Mesenchymal stem cell (in vitro differentiated cells and primary cell): ENCODE measurements around the gene NAGLU.

Experiments used
- DNase-seq: peaks from one replicate; pipeline ENCODE4 v3.0.0-alpha.2; 2013
- H2AFZ ChIP-seq: one replicate; pipeline ENCODE4 v1.6.1; 2013; ENCODE audit warnings: low read depth, mild to moderate bottlenecking, control low read depth, inconsistent platforms, low read length, moderate library complexity
- H2AK5ac ChIP-seq: 2 replicates; pipeline ENCODE4 v1.6.1; 2013; ENCODE audit warnings: low read length, moderate library complexity, mild to moderate bottlenecking, inconsistent platforms; ENCODE audit not compliant: severe bottlenecking
- H2BK120ac ChIP-seq: one replicate; pipeline ENCODE4 v1.6.1; 2013; ENCODE audit warnings: low read depth, mild to moderate bottlenecking, inconsistent platforms, low read length, moderate library complexity
- H2BK12ac ChIP-seq, 2 experiments: one replicate each; pipeline ENCODE4 v1.6.1; 2013; ENCODE audit warnings: inconsistent platforms in 2 of 2, low read length in 2 of 2, mild to moderate bottlenecking in 2 of 2, moderate library complexity in 2 of 2, control low read depth in 1 of 2
- H2BK15ac ChIP-seq: one replicate; pipeline ENCODE4 v1.6.1; 2013; ENCODE audit warnings: mild to moderate bottlenecking, low read depth, inconsistent platforms; ENCODE audit not compliant: poor library complexity, severe bottlenecking
- H2BK5ac ChIP-seq: 2 replicates; pipeline ENCODE4 v1.6.1; 2013; ENCODE audit warnings: low read depth, mild to moderate bottlenecking, low read length, control low read depth, inconsistent platforms; ENCODE audit not compliant: poor library complexity, severe bottlenecking
- H3K14ac ChIP-seq, 2 experiments: one replicate each; pipeline ENCODE4 v1.6.1; 2013; ENCODE audit warnings: inconsistent platforms in 2 of 2, low read length in 2 of 2, control low read depth in 1 of 2, mild to moderate bottlenecking in 1 of 2, moderate library complexity in 1 of 2
- H3K18ac ChIP-seq, 2 experiments: one replicate each; pipeline ENCODE4 v1.6.1; 2013; ENCODE audit warnings: inconsistent platforms in 2 of 2, low read length in 2 of 2, control low read depth in 1 of 2, low read depth in 1 of 2, mild to moderate bottlenecking in 1 of 2
- H3K23ac ChIP-seq, 2 experiments: one replicate each; pipeline ENCODE4 v1.6.1; 2013; ENCODE audit warnings: inconsistent platforms in 2 of 2, low read length in 2 of 2, mild to moderate bottlenecking in 2 of 2, moderate library complexity in 2 of 2, control low read depth in 1 of 2
- H3K27ac ChIP-seq: 2 replicates; pipeline ENCODE4 v1.5.1; 2013; ENCODE audit warnings: mild to moderate bottlenecking, moderate library complexity, low read length, control low read depth, inconsistent platforms; ENCODE audit not compliant: poor library complexity, severe bottlenecking
- H3K27me3 ChIP-seq, 2 experiments: 2 replicates each; pipeline versions ENCODE4 v1.6.1 to v1.7.0; 2013; ENCODE audit warnings: low read length in 2 of 2, mild to moderate bottlenecking in 2 of 2, moderate library complexity in 2 of 2, control low read depth in 1 of 2, inconsistent platforms in 1 of 2; ENCODE audit not compliant: control insufficient read depth in 1 of 2, insufficient read depth in 1 of 2
- H3K36me3 ChIP-seq, 2 experiments: 2 replicates each; pipeline versions ENCODE4 v1.6.1 to v1.7.0; 2013; ENCODE audit warnings: low read length in 2 of 2, control low read depth in 1 of 2, inconsistent platforms in 1 of 2, low read depth in 1 of 2, mild to moderate bottlenecking in 1 of 2; ENCODE audit not compliant: insufficient read depth in 2 of 2, control insufficient read depth in 1 of 2
- H3K4ac ChIP-seq, 2 experiments: one replicate each; pipeline ENCODE4 v1.6.1; 2013; ENCODE audit warnings: inconsistent platforms in 2 of 2, low read length in 2 of 2, mild to moderate bottlenecking in 2 of 2, moderate library complexity in 2 of 2, control low read depth in 1 of 2, low read depth in 1 of 2
- H3K4me1 ChIP-seq: 2 replicates; pipeline ENCODE4 v1.6.1; 2013; ENCODE audit warnings: low read depth, low read length, control low read depth; ENCODE audit not compliant: control insufficient read depth, insufficient read depth
- H3K4me2 ChIP-seq: 2 replicates; pipeline ENCODE4 v1.6.1; 2013; ENCODE audit warnings: low read length, mild to moderate bottlenecking, inconsistent platforms; ENCODE audit not compliant: poor library complexity, severe bottlenecking
- H3K4me3 ChIP-seq, 2 experiments: 2 replicates each; pipeline versions ENCODE4 v1.5.1 to v1.7.0; 2013; ENCODE audit warnings: low read length in 2 of 2, mild to moderate bottlenecking in 2 of 2, control low read depth in 1 of 2, low read depth in 1 of 2; ENCODE audit not compliant: insufficient read depth in 1 of 2
- H3K79me1 ChIP-seq: replicated peaks from 2 replicates; pipeline ENCODE4 v1.6.1; 2013; ENCODE audit warnings: mild to moderate bottlenecking, control low read depth, low read length, inconsistent platforms; ENCODE audit not compliant: poor library complexity, severe bottlenecking
- H3K9ac ChIP-seq: 2 replicates; pipeline ENCODE4 v1.7.0; 2013; ENCODE audit warnings: mild to moderate bottlenecking, low read length, moderate library complexity
- H3K9me3 ChIP-seq: 2 replicates; pipeline ENCODE4 v1.7.0; 2013; ENCODE audit warnings: mild to moderate bottlenecking, low read length; ENCODE audit not compliant: control insufficient read depth
- H4K8ac ChIP-seq: one replicate; pipeline ENCODE4 v1.6.1; 2013; ENCODE audit warnings: inconsistent platforms, mild to moderate bottlenecking, low read length, moderate library complexity
- H4K91ac ChIP-seq: one replicate; pipeline ENCODE4 v1.6.1; 2013; ENCODE audit warnings: mild to moderate bottlenecking, low read length, inconsistent platforms
- WGBS: methylation state at CpG from one replicate; pipeline ENCODE4 v1.1.7; 2013; ENCODE audit warnings: mixed read lengths; 5-methylcytosine and 5-hydroxymethylcytosine counted together

Gene NAGLU

DNA sequence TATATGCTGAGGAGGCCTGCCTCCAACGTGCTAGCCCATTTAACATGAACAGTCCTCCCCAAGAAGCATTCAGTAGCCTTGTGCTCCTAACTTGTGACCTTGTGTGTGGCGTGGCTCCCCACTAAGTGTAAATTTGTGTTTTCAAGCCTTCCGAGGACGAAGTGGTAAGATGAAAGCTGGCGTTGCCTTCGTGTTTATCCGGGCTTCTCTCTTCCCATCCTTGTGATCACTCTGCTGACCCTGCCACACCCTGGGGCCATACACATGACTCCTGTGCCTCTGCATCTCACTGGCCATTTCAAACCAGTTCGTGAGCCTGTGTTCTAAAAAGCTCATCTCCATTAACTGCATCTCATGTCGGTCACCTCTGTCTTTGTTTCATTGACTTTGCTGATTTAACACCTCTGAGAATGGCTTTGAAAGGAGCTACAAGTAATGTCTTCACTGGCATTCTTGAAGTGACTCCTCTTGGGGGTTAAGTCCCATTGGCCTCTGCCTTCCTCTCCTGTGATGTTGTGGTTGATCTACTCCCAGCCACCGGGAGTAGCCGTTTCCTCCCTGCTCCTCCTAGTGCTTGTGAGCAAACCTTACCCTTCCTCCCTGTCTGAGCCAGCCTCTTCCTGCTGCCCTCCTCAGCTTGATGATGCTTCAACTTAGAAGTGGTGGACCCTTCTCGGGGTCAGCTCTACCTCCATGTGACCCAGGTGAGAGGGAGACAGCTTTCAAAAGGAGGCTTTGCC lies 27.4 kb upstream of the NAGLU start:
- Histone ChIP-seq H3K9me3 (no peaks in the 10 kb centered on the region), H2BK15ac (no peak overlapping the region), H3K4me3 (no peak overlapping the region), H2BK120ac (no peak overlapping the region), H3K27me3 (no peaks in the 10 kb centered on the region), H3K79me1 (no peaks in the 10 kb centered on the region), H3K14ac (no peak overlapping the region), H3K4me2 (no peak overlapping the region), H3K4ac (no peak overlapping the region), H4K91ac (no peak overlapping the region), H3K23ac (no peak overlapping the region), H3K4me1 (peaks cover 2% of the 10 kb centered on the region), H2AFZ (no peak overlapping the region), H3K18ac (no peak overlapping the region), H3K36me3 (peaks cover 44 to 72% of the 10 kb centered on the region in 2 experiments), H2AK5ac (no peak overlapping the region), H2BK5ac (no peak overlapping the region), H3K9ac (no peak overlapping the region), H2BK12ac (no peak overlapping the region), H4K8ac (peak overlapping the region; percentile 36), H3K27ac (no peak overlapping the region)
- DNase-seq = no peak
- WGBS = 82% methylated on average over 12 of the region's 12 CpGs

- no peak overlapping the region for H3K23ac ChIP-seq
- no peak overlapping the region for H2AK5ac ChIP-seq
- no peak overlapping the region for H2AFZ ChIP-seq
- no peak overlapping the region for H3K18ac ChIP-seq
- 96% methylated on average over 5 of the region's 5 CpGs for WGBS
- no peak overlapping the region for H2BK5ac ChIP-seq
- no peak overlapping the region for H4K8ac ChIP-seq
- no peaks in the 10 kb centered on the region for H3K79me1 ChIP-seq
- H4K91ac ChIP-seq = no peak overlapping the region
- peaks cover 51 to 70% of the 10 kb centered on the region in 2 experiments for H3K36me3 ChIP-seq
- no peak overlapping the region for H3K27ac ChIP-seq
- no peak overlapping the region for H3K4me2 ChIP-seq
- no peak overlapping the region for H3K14ac ChIP-seq
- no peak for DNase-seq
- no peak overlapping the region for H3K4me3 ChIP-seq
- no peak overlapping the region for H3K9ac ChIP-seq
- H3K9me3 ChIP-seq = no peaks in the 10 kb centered on the region
- no peak overlapping the region for H2BK120ac ChIP-seq
- H3K4ac ChIP-seq = no peak overlapping the region
- H3K27me3 ChIP-seq = no peaks in the 10 kb centered on the region
- H2BK15ac ChIP-seq = no peak overlapping the region
- H3K4me1 ChIP-seq = peaks cover 3% of the 10 kb centered on the region
- H2BK12ac ChIP-seq = no peak overlapping the region
Observed at GRCh38 chr17:42509409-42509808, 26.6 kb upstream of the NAGLU start.

- no peak overlapping the region for H4K8ac ChIP-seq
- no peaks in the 10 kb centered on the region for H3K27me3 ChIP-seq
- no peaks in the 10 kb centered on the region for H3K9me3 ChIP-seq
- peaks cover 55 to 70% of the 10 kb centered on the region in 2 experiments for H3K36me3 ChIP-seq
- H3K9ac ChIP-seq = no peak overlapping the region
- 100% methylated on average over 2 of the region's 2 CpGs for WGBS
- H3K18ac ChIP-seq = no peak overlapping the region
- H2BK12ac ChIP-seq = no peak overlapping the region
- no peak overlapping the region for H3K4me3 ChIP-seq
- DNase-seq = no peak
- H3K4me2 ChIP-seq = no peak overlapping the region
- H2BK5ac ChIP-seq = no peak overlapping the region
- no peak overlapping the region for H2BK15ac ChIP-seq
- no peak overlapping the region for H3K4ac ChIP-seq
- no peak overlapping the region for H2BK120ac ChIP-seq
- no peak overlapping the region for H3K23ac ChIP-seq
- no peak overlapping the region for H2AFZ ChIP-seq
- no peak overlapping the region for H3K27ac ChIP-seq
- H4K91ac ChIP-seq = no peak overlapping the region
- H2AK5ac ChIP-seq = no peak overlapping the region
- H3K14ac ChIP-seq = no peak overlapping the region
- no peaks in the 10 kb centered on the region for H3K79me1 ChIP-seq
- peaks cover 3% of the 10 kb centered on the region for H3K4me1 ChIP-seq
Observed at GRCh38 chr17:42509841-42510240, 26.2 kb upstream of the NAGLU start.

GRCh38 chr17:42512246-42512645 lies 23.8 kb upstream of the NAGLU start:
- H3K9ac ChIP-seq = peak overlapping the region; percentile 53
- H3K4me3 ChIP-seq = no peak overlapping the region
- no peaks in the 10 kb centered on the region for H3K27me3 ChIP-seq
- no peaks in the 10 kb centered on the region for H3K79me1 ChIP-seq
- H3K36me3 ChIP-seq = peaks cover 58 to 68% of the 10 kb centered on the region in 2 experiments
- H3K4ac ChIP-seq = no peak overlapping the region
- no peak overlapping the region for H3K27ac ChIP-seq
- H2BK5ac ChIP-seq = no peak overlapping the region
- peak overlapping the region; percentile 86 for H4K91ac ChIP-seq
- H3K14ac ChIP-seq = no peak overlapping the region
- WGBS = 93% methylated on average over 9 of the region's 9 CpGs
- H2BK12ac ChIP-seq = peak overlapping the region; percentile 30 to 85
- peak overlapping the region; percentile 37 to 70 for H3K18ac ChIP-seq
- DNase-seq = no peak
- no peaks in the 10 kb centered on the region for H3K9me3 ChIP-seq
- H3K4me1 ChIP-seq = peaks cover 2% of the 10 kb centered on the region
- no peak overlapping the region for H2AK5ac ChIP-seq
- no peak overlapping the region for H2BK15ac ChIP-seq
- H4K8ac ChIP-seq = no peak overlapping the region
- no peak overlapping the region for H3K4me2 ChIP-seq
- no peak overlapping the region for H3K23ac ChIP-seq
- H2AFZ ChIP-seq = no peak overlapping the region
- no peak overlapping the region for H2BK120ac ChIP-seq
